Hepatocyte (in vitro differentiated cells): ENCODE results near the gene EEF2K.

Experiments
- CTCF ChIP-seq: fragments of 200-600 bp; sonication (generic); IDR thresholded peaks from 2 replicates; pipeline ENCODE4 v1.5.1; 2016; ENCODE audit warnings: antibody characterized with exemption, mild to moderate bottlenecking; ENCODE audit not compliant: poor library complexity
- EZH2 ChIP-seq: fragments of 200-600 bp; sonication (generic); IDR thresholded peaks from 2 replicates; pipeline ENCODE4 v1.6.1; 2016; ENCODE audit warnings: antibody characterized with exemption, mild to moderate bottlenecking, borderline replicate concordance
- EZH2phosphoT487 ChIP-seq: fragments of 200-600 bp; sonication (generic); IDR thresholded peaks from one replicate; pipeline ENCODE4 v1.6.1; 2018; ENCODE audit warnings: antibody characterized with exemption, mild to moderate bottlenecking, low read depth, moderate library complexity; ENCODE audit not compliant: unreplicated experiment, severe bottlenecking

GRCh38 chr16:22320572-22321339, 114.7 kb downstream of the EEF2K start:
- TF ChIP-seq CTCF (no peak), EZH2phosphoT487 (no peak), EZH2 (no peak)
